Bone marrow (tissue), 2 donors: ENCODE measurements around the gene KIAA0825.

Experiments
- DNase-seq, 2 donors: peaks; one replicate each; lab custom pipeline; 2025; lab: John Stamatoyannopoulos, UW

Gene KIAA0825

DNA sequence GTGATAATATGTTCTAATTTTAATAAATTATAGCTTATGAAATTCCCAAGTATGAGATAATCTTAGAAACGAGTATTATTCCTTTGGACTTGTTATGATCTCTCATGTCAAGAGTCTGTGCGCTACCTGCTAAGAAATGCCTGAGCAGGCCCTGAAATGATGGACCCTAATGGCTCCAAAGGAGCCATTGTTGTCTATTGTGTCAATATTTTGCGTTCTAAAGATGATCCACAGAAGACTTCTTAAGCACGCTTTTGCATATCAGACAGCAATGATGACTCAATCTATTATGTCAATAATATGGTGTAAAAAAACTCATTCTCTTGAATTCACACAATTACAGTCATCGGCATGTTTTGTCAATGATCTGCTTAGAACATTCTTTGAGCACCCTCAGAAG lies 306.1 kb downstream of the KIAA0825 start:
- DNase-seq = no peak

DNA sequence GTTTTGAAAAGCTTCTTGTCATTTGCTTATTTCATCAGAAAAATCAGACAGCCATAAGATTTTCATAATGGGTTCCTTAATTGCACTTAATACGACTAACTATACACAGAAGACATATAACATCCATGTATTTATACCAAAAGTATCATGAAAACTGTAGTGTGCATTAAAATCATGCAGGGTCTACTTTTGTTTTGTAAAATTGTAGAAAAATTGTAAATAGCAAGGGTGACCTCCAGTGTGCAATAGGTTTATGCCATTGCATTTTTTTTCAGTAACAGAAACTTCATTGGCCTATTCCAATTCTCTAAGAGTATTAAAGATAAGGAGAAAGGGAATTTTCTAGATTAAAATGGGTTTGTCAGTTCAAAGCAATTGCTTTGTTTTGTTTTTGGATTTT lies 307.6 kb downstream of the KIAA0825 start:
- no peak for DNase-seq

DNA sequence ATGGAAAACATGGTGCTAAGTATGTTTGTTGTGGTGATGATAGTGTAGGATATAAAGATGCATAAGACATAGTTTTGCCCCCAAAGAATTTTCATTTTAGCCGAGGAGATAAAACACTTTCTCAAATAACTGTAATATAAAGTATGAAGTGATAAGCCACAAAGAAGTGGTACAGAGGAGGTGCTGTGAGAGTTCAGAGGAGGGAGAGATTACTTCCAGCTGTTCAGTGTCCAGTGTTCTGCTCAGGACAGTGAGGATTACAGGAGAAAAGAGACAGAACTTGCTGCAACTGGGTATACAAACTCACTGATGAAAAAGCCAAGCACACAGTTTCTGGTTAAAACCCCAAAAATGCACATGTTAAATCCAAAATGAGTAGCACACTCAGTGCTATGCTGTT lies 309.3 kb downstream of the KIAA0825 start:
- DNase-seq = no peak

DNA sequence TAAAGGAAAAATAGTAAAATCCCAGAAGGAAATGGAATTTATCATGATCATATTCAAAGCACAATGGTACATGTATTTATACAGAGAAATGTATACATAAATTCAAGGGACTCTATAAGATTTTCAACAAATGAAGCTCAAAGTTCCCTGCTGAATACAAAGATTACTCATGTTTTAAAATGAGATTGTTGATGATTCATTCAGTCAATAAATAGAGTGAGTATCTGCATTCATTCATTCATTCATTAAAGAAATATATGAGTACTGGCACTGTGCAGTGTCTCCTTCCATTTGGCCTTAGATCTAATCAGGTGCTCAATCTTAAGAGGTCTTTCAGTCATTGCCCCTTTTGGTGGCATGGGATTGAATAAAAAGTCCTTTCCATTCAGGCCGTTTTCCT lies 310.0 kb downstream of the KIAA0825 start:
- DNase-seq = no peak

DNA sequence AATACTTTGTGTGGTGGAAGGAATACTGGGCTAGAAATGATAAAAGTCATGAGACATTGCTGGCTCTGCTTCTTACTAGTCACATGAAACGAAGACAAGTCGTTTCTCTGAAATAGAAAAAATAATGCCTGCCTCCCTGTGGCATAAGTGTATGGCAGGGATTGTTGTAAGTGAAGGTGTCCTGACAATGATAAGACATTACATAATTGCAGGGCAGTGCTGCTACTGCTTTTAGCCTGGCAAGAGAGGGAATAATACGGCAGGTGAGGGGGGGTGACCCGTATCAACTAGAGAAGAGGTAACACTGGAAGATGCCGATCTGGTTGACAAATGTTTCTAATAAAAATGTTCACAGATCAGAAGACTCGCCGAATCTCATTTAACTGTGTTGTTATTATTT lies 314.3 kb downstream of the KIAA0825 start:
- DNase-seq = no peak

DNA sequence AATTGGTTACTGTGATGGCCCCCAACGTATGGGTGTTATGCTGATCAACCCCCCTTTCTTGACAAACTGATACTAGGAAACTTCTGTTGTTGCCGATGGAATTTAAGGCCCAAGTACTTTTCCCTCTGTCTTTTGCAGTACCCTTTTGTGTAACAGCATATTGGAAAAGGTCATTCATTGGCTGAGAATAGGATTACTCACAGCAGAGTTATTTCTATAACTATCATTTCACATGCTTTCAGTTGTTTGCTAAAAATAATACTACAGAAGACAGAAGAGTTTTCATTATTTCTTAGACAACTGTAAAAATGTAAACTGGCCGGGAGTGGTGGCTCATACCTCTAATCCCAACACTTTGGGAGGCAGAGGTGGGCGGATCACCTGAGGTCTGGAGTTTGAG lies 329.5 kb downstream of the KIAA0825 start:
- DNase-seq = no peak

DNA sequence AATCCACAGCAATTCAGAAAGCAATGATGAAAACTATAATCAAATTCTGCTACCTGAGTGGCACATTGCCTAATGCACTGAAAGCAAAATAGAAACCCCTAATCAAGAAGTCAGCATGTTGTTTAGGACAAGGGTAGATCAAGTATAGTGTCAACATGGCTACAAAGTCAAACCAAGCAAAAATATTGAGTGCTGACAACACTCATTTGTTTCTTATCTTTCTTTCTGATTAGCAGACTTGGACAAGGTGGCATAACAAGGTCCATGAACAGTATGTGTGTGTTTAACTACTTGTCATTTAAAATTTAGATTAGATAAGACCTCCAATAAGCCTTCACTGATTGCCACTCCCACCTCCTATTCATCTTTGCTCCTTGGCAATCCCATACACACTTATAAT lies 332.4 kb downstream of the KIAA0825 start:
- no peak for DNase-seq

DNA sequence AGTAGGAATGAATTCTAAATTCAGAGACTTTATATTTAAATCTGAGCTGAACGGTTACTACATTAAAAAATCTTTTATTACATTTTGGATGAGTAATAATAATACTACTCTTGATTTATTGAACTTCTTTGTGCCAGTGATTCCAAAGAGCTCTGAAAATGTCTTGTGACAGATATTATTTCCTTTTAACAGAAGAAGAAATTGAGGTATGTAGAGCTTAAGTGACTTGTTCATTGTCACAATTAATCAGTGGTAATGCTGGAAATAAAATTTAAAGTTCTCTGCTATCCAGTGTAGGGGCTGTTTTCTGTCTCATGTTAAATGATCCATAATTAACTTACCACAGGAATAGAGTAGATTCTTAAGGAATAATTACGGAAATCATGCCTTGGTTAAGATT lies 335.3 kb downstream of the KIAA0825 start:
- no peak for DNase-seq

DNA sequence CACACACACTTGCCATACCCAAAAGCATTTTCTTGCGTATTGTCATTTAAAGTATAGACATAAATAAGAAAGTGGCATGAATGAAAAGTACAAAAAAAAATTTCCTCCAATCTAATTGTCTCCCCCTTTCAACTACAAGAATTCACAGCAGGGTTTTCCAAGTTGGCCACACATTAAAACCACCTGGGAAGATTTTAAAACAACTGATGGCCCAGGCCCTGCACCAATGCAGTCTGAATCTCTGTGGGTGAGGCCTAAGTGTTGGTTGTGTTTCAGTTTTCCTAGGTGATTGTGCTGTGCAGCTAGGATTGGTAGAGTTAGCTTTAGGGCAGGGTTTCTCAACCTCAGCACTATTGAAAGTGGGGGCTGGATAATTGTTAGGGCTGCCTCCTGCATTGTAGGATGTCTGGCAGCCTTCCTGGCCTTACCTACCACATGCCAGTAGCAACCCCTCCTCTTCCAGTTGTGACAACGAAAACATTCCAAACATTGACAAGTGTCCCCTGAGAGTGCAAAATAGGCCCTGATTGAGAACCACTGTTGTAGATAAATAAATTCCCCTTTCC lies 337.1 kb downstream of the KIAA0825 start:
- no peak for DNase-seq

DNA sequence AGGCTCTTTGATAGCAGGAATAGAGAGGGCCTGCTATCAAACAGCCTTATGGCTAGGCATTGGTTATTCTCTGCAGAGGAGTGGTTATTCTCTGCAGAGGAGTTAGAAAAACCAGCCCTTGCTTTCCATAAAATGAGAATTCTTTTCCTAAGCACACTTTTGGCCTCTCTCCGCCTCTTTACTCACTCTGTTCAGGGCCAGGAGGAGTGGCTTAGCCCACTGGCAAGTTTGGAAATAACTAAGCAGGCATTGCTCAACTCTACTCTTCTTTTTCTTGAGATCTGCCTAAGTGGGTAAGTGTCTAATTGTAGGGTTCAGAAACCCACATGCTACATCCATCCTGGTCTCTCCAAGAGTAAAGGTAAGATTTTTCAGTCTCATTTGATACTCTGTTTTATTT lies 341.7 kb downstream of the KIAA0825 start:
- DNase-seq = no peak

DNA sequence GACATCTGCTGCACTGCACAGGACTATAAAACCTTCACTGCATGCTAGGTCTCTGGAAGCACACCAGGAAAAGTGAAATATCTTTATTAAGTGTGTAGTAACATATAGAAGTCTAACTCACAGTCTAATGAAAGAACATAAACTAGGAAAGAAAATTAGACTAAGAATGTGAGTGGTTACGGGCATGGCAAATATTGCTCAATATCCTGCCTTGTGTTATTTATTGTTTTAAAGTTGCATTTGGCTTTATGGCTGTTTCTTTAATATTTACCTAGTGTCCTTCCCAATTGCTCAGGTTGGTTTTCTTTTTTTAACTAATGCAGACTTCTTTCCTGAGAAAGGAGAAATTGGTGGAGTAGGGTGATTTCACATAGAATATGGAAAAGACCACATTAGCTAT lies 342.4 kb downstream of the KIAA0825 start:
- no peak for DNase-seq

DNA sequence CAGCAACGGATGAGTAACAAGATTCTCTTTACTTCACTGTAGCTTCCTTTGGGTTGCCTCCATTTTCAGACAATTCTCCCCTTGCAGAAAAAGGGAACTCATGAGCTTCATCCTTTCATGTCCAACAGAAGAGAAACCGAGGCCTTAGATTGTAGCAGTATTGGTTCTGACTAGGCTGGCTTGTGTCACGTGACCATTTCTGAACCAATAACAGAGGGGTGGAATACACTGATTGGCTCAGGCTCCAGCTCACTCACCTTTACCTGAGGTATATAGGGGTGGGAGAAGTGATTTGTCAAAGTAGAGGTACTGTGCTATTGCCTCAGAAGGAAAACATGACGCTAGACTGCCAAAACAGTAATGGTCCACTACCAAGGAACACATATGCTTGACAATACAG lies 343.7 kb downstream of the KIAA0825 start:
- no peak for DNase-seq

DNA sequence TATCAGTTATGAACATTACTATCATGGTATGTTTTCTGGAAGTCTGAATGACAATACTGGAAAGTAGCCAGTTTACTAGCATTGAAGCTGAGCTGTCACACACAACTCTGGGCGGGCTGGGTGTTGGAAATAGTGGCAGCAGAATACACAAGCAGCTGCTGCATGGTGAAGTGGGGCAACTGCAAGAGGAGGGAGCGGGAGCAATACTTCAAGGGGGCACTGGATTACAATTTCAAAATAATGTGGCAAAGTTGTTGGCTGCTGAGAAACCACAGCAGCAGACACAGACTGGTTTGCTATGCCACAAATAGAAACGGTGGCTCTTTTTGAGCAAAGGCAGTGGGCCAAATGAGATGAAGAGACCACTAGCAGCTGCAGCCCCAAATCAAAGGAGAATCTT lies 350.2 kb downstream of the KIAA0825 start:
- DNase-seq = no peak

DNA sequence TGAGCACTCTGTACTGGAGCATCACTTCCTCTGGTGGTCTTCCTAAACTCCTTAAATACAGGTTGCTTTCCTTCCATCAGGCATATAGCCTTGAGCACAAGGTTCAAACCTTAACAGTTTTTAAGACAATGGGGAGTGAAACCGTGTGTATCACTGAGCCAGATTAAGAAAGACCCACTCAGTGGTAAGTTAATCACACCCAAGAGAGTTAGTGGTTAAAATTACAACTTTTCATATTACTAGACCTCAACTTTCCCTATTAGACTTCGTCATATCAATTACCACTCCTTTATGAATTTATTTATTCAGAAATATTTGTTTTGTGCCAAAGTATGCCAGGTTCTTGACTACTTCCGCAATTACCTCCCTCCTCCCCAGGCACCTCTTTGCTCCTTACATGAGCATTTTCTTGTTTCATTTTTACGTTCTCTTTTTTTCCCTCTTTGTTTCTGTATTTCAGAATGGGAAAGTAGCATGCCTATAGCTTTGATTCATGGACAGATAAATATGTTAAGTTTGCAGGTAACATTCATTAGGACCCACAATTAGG lies 351.0 kb downstream of the KIAA0825 start:
- DNase-seq = no peak

DNA sequence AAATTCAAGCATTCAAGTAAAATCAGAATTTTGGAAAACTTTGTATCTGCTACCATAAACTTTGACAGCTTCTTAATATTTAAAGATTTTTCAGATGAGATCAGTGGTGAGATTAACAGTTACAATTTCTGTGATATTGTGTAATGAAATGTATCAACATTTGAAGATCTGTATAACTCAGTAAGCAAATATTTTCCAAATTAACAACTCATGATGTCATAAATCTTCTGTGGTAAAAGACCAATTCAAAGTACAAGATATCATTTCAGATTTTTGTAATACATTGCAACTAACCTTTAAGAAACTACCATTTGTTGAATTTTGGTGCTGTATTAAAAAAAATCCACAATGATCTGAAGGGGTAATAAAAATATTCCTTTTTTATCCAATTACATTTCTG lies 352.2 kb downstream of the KIAA0825 start:
- no peak for DNase-seq

DNA sequence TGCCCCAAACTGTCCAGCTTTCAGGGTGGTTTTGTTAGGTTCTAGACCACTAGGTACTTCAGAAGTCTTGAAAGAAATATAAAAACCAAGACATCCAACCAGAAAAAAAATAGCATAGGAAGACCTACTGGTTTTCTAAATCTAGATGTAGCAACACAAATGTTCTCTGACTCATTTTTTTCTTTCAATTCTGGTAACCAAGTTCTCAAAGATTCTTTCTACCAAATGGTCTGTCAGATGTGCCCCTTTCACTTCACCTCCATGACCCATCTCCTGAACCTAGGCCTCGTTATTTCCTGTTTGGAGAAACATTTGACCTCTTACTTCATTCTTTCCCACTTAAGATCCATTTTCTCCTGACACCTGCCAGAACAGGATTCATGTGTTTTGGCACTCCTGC lies 355.3 kb downstream of the KIAA0825 start:
- no peak for DNase-seq

DNA sequence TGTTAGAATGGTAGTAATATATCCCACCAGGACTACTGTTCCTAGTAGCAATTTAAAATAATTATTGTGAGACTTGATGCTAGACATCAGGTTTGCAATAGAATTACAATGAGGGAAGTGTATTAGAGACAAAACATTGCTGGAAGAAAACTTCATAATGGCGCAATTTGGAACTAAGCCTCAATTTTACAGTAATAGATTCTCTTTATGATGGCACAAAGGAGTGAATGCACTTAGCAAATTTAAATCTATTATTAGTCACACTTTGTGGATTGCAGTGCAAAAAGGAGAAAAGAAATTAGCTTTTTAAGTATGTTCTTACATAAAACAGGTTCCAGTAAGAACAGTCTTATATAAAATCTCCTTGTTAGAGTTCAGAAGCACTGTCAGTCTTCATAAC lies 358.3 kb downstream of the KIAA0825 start:
- DNase-seq = no peak

DNA sequence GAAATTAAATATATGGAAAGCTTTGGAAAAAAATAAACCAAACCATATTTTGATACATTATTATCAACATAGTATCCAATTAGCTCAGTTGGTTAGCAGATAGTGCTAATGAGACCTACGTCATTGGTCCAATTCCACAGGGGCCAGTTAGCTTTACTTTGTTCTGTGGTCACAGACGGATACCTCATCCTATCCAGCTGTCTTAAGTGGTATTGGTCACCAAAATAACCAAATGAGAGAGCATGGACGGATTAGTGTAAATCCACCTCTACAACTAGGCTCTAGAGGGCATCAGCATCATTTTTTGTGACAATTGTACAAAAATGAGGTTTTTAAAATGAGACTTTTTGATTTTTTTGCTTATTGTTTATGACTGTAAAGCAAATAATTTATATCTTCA lies 364.2 kb downstream of the KIAA0825 start:
- no peak for DNase-seq

DNA sequence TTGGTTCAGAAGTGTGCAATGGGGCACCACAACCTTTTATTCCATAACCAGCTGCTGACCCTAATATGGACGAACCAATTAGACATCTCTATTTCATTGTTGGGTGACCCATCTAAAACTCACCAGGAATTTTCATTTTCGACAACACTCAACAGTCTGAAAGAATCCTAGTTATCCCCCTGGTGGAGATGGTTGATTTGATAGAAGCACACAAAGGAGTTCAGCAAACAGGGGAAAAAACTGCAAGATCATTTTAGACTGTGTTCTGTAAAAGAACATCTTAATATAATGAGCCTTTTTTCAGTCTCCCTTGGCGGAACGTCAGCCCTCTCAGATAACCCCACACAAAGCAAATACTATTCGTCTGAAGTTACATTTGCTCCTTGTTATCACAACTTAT lies 367.4 kb downstream of the KIAA0825 start:
- DNase-seq = no peak

DNA sequence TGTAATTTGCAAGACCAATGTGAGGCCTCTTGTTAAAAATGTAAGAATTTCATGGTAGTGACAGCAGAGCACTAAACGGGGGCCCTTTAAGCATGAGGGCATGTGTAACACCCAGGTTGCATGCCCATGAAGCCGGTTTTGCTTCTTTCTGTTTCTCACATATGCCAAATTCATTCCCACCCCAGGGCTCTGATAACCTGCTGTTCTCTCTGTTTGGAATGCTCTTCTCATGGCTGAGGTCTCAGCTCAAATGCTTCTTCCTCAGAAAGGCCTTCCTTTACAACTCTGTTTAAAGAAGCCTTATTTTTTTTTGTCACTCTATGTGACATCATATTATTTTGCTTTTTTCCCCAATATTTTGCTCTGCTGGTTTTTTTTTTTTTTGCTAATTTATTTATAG lies 369.0 kb downstream of the KIAA0825 start:
- no peak for DNase-seq

DNA sequence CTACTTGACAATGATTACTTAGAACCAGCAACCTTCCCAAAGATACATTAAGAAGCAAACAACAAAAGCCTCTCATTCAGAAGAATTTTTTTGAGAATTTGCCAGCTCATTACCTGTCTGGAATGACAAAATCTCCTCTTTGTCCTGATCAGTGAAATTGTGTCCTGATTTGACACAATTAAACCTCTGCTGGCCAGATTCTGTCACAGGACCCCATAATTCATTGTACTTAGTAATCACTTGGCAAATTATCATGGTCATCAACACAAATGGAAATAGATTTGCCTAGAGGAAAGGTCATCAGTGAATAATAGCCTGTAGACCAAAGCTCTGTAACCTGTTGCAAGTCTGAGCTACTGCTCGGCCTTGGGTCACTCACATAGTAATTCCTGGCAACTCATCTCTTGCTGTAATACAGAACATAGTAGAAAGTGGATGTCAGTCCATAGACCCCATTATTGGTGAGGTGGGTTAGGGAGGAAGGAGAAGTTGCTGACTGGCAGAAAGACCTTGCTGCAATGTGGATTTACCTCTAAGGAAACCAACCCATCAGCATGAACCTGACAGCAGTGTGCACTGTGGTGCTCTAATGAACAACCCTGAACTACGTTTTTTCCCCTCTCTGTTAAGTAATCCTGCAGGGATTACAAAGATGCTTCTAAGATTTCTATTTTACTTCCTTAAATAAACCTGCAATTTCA lies 370.1 kb downstream of the KIAA0825 start:
- DNase-seq = no peak

DNA sequence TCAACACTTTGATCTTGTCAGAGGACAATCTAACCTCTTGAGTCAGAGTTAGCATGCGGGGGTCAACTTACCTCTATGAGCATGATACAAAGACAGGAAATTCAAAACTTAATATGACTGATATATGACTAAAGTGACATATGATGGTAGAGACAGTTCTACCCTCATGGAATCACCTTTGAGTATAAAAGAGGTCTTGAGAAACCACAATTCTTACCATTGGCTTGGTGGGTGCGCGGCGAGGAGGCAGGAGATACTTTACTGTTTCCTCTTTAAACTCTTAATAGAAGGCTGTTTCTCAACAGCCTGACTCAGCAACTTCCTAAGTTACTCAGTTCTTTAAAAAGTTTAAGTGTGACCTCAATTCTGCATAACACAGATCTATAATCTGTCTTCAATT lies 372.8 kb downstream of the KIAA0825 start:
- DNase-seq = no peak

DNA sequence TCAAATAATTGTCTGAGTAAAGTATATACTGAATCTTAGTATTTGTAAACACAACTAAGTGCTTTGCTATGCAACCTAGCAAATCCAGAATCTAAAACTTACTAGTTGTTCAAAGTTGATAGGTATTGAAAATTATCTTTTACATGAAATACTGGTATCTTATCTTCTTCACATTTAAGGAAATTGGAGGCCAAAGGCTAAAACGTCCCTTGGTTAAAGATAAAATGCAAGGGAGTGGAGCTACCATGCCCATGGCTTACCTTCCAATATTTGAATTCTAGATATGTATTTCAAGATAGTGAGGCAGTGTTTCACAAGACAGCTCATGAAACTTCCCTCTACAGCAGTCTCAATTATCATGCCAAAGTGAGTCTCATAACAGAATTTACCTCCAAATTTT lies 373.5 kb downstream of the KIAA0825 start:
- no peak for DNase-seq

DNA sequence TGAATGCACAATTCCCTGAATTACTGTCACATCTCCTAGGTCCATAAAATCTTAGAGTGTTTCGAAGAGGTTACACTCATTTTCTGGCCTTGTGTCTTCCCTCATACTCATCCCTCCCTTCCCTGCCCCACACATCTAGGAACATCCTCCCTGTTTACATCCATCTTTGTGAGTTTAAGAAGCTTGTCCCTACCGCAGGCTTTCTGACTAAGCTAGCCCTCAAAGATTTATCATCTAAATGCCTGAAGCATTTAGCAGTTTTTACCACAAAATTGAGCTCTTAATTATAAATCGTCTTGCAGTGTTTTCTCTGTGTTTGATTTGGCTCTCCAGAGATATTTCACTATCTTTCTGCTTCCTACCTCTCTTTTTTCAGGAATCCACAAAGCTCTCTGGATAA lies 374.8 kb downstream of the KIAA0825 start:
- no peak for DNase-seq
